GM19238 (cell line): ENCODE data around the gene RETREG2.

Experiments
- DNase-seq: peaks from one replicate; pipeline ENCODE4 v3.0.0; 2011; ENCODE audit warnings: low spot score; ENCODE audit not compliant: insufficient read length

RETREG2 gene, protein sequence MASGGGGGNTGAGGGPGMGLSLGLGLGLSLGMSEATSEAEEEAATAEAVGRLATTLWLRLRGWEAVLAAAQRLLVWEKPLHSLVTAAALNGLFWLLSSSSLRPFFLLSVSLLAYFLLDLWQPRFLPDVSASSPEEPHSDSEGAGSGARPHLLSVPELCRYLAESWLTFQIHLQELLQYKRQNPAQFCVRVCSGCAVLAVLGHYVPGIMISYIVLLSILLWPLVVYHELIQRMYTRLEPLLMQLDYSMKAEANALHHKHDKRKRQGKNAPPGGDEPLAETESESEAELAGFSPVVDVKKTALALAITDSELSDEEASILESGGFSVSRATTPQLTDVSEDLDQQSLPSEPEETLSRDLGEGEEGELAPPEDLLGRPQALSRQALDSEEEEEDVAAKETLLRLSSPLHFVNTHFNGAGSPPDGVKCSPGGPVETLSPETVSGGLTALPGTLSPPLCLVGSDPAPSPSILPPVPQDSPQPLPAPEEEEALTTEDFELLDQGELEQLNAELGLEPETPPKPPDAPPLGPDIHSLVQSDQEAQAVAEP

DNA sequence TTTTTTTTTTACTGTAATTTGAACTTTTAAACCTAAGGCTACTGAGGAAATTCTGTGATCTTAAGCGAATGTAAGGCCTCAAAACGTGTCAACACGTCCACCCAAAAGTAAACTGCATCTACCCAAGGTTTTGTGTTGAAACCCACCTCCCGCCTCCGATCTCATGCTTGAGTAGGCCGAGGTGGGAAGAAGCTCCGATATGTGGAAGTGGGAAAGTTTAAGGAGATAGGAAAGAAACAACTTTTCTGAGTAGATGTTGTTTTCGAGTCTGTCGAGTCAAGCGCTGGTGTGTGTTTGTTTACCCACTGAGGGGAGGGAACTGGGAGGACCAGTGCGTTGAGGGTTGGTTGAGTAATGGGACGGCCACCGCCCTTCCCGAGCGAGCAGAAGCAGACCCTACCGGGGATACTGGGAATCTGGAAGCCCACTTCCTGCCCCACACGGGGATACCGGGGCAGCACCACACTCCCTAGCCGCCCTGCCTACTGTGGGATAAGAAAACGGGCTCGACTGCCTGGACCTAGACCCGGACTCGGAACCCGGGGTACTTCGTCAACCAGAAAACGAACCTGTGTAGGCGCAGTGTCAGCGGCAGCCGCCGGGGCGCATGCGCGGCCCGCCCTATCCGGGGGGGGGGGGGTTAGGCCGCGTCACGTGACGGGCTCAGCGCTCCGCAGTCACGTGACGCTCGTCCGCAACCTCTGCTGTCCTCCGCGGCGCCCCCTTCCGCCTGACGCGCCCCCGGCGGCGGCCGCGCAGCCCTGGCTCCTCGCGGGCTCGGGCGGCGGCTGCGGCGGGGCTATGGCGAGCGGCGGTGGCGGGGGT is at the start of gene RETREG2:
Gene RETREG2 (plus strand): TSS at position 724 of the 825 bp plus-strand sequence. CDS start 78 bp downstream, at position 802.
- peak; percentile 95 for DNase-seq

DNA sequence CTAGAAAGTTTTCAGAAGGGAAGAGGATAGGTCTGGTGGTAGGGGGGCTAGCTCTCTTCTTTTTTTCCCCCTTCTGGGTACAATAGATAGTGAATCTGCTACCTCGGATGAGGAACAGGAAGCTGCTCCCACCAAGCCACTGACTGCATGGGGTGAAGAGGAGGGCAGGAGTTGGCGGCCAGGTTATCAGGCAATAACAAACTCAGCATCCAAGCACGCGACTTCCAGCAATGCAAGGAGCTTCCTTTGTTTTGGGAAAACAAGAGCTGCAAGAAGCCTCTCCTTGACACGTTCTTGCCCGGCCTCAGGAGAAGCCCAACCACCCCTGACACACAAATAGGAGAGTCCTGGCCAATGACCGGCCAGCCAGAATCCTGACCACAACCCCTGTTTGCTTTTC is 49.7 kb upstream of the RETREG2 start:
- no peak for DNase-seq

DNA sequence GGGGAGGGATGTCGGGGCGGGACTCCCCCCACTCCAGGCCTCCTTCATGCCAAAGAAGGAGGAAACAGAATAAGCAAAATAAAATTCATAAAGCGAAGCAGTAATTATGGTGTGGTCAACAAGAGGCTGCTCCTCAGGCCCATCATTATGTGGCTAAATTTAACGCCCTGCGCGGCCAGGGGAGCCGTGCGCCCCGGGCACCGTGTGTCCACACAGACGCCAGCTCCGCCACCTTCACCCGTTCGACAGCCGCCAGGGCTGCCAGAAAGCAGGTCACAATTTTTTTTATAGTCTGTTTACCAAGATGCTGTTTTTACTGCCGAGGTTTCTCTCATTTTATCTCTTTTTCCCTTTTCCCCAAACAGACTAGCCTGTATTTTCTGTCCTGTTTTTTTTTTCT is 48.5 kb upstream of the RETREG2 start:
- no peak for DNase-seq

DNA sequence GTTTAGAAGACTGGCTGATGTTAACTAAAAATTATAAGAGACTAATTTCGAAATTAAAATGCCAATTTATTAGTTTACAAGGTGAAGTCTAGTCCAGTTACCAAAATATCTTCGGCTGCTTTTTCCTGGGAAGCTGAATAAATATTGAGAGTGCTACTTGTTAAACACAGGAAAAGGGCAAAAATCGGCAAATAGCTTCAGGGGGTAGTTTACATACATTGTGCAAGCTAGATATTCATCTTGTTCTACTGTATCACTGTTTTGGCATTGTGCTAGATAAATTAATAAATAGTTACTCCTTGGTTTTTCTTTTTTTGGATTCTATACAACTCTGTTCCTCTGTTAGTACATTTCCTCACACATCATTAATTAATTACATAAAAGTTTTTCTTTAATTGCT is 46.7 kb upstream of the RETREG2 start:
- no peak for DNase-seq

DNA sequence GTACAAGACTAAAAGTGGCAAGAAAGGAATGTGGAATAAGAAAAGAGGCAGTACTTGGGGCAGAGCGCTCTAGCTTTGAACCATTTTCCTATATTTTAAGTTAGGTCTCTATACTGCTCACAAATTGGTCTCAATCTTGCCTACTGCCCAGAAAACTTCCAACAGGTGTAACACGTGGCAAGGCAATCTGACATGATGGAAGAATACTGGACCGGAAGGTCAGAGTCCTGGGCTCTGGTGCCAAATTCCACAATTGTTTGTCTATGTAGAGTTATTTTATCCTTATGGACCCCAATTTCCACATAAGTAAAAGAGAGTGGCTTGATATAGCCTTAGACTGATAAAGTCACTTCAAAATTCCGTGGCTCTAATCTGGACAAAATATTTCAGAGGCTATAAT is 46.3 kb upstream of the RETREG2 start:
- no peak for DNase-seq

DNA sequence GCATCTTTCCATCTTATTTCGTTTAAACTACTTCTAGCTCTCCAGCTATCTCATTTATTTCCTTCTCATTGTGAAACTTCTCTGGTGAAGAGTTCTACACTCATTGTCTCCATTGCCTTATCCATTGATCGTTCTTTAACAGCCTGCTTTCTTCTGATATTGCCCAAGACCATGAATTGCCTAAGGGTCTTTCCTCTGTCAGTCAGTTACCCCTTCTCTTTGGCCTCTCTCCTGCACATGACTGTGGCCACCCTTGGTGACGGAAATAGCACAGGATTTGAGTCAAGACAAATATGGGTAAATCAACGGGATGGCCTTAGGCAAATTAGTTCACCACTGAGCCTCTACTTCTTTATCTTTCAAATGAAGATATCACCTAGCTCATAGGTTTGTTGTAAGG is 44.1 kb upstream of the RETREG2 start:
- no peak for DNase-seq

DNA sequence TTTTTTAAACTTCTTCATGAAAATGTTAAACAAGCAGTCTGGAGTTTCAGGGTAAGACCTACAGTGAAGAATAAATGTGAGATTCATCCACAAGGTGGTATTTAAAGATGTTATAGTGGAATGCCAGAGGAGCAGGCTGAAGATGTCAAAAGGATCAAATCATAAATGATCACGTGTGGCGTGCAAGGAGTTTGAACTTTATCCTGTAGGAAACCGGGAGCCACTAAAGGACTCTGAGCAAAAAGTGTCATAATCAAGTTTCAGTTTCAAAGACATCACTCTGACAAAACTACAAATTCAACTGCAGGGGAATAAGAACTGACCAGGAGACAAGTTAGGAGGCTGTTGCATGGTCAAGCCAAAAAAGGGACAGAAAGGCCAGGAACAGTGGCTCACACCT is 37.4 kb upstream of the RETREG2 start:
- DNase-seq: no peak

DNA sequence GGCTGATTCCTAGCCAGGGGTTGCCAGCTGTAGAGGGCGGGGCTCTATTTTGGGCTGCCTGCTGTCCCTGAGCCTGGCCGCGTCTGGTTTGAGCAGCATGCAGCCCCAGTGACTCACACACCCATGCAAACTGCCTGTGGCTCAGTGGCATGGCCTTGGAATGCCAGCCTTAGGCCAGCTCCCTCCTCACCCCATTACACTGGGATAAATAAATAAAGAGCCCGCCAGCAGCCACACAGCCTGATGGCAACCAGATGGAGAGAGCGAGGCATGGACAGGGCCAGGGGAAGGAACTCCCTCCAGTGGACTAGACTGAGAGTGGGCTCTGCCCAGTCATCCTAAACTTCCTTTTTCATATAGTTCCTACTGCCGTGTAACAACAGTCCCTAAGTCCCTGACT is 35.7 kb upstream of the RETREG2 start:
- DNase-seq: no peak

DNA sequence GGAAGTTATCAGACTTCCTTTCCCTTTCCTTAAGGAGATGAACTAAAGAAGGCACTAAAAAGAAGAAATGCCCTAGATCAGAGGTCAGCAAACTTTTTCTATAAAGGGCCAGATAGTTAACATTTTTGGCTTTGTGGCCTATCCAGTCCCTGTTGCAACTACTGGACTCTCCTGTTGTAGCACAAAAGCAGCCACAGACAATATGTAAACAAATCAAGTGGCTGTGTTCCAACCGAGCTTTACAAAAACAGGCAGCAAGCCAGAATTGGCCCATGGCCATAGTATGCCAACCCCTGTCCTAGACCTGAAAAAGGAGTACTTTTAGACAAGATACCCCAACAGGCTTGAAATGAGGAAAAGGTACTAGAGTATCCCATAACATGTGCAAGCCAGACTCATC is 28.4 kb upstream of the RETREG2 start:
- no peak for DNase-seq

DNA sequence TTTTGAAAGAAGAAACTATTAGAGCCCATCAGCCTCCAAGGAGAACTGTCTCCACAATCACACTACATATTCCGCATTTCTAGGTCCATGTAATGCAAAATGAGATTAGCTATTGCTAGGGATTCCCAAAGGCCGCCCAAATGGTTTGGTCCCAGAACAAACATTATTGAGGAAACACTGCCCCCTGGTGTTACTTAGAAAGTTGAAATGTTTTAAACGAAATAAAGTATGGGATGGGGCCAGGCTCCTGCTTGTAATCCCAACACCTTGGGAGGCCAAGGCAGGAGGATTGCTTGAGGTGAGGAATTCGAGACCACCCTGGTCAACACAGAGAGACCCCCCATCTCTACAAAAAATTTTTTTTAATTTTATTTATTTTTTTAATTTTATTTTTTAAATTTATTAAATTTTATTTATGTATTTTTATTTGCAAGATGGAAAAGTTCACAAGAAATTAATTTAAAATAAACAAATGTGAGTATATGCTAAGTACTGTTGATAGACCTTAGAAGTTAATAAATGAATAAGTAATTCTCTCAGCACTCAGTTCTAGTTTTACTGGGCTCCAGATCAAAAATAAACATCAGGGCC is 22.9 kb upstream of the RETREG2 start:
- peak; percentile 43 for DNase-seq

DNA sequence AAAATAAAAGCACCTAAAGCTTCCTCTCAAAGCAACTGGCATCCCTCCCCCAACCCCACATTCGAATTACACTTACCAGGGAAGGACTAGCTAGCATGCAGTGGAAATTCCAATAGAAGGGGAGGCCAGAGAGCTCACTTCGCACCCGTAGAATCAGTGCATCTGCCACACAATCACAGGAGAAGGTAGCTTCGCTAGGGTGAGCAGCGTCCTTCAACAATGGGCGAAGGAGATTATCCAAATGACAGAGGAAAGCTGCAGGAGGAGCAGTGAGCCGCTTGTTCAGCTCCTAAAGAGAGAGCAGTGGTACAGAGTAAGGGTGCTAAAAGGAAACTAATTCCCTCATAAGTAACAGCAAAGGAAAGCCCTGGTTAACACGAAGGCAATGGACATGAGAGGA is 20.7 kb upstream of the RETREG2 start:
- no peak for DNase-seq

DNA sequence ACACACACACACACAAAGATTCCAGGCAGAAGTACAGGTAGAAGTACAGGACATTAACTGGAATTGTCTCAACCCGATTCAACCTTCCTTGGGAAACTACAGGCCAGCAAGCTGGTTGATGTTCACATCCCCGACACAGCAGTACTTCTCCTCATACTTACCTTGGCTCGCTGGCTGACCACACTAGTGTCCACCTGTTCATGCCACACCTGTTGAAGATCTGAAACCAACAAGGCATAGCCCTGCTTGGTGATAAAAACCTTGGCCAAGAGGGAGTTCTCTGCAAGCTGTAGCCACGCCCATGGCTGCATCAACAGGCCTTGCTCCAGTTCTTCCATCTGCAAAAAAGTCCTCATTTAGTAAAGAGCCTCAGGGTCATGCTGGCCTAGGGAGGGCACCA is 20.1 kb upstream of the RETREG2 start:
- no peak for DNase-seq

DNA sequence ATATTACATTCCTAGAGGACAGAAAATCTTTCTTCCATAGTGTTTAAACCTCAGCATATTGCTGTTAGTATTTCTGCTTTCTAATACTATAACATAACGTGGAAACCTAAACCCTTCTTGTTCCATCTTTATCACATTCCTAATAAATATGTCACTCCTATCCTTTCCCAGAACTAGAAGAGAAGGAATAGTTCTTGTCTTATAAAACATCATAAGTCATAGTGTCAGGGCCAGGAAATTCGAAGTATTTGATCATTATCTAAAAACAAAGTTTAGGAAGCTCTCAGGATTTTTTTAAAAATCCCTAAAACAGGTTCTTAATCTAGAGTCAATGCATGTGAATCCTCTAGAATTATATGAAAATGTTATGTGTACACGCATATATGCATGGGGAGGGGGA is 19.5 kb upstream of the RETREG2 start:
- no peak for DNase-seq

DNA sequence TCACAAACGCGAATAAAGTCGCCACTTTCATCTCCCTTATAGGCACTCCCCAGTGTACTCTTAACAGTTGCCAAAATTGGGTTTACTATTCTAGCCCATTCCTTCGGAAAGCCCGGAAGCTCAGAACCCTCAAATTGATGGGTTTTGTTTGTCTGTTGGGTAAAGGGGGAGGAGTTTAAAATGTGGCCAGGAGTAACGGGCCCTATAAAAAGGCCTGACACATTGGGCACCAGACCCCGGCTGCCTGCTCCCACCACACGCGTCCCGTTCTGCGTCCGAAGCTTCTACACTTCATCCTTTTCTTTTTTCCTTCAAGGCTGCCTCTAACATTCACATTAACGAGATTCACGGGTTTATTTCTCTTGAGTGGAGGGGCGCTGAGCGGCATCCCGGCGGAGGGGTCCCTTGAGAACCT is 18.3 kb upstream of the RETREG2 start:
- DNase-seq: no peak

DNA sequence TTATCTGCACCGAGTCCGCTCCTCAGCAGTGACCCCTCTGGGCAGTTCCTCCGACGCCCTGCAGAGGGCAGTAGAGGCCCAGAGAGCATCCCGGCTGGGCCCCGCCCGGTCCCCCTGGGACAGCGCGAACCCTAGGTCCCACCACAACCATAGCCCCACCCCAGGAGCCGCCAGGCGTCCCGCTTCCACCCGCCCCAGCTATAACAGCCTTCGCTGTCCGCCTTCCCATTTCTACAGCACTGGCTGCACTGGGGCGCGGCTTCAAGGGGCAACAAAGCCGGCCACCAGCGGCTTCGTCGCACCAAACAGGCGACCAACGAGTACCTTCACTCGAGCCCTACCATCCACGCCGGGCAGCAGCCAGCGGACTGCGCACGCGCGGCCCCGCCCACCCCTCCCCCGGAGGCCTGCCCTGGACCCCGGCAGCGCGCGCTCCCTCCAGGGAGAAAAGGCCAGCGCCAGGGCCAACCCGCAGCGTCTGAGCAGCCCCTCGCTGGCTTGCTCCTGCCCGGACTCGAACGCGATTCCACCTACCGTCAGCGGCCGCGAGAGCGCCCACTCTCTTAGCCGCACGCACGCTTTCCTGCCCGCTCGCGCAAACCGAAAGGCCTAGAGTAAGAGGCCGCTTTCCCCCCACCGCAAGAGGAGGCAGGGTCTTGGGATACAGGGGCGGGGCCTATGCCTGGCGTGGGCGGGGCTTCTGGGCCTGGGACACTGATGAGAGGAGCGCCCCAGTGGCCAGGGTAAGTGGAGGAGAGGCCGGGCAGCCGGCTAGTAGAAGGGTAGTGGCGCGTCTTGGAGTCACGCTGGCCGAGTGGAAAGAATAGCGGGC is 17.7 kb upstream of the RETREG2 start, which contains the start of gene NHEJ1:
Gene NHEJ1 (minus strand): TSS at position 630 of the 832 bp plus-strand sequence. CDS start 2,453 bp downstream, outside the sequence.
- peak; percentile 95 for DNase-seq

DNA sequence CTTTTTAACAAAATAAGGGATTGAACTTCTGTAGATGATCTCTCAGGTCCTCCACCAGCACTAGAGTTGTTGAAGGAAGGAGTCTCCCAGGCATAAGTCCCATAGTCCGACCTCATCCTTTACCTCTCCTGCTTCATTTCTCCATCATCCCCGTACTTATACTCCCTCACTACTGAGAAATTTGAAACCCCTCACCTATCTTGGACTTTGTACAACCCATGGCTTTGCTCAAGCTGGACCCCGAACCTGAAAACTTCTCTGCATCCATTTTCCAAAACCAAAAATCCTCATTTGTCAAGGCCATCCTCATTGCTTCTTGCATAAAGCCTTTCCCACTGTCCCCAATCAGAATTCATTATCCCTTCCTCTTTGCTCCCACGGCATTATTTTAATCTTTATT is 17.0 kb upstream of the RETREG2 start:
- no peak for DNase-seq

DNA sequence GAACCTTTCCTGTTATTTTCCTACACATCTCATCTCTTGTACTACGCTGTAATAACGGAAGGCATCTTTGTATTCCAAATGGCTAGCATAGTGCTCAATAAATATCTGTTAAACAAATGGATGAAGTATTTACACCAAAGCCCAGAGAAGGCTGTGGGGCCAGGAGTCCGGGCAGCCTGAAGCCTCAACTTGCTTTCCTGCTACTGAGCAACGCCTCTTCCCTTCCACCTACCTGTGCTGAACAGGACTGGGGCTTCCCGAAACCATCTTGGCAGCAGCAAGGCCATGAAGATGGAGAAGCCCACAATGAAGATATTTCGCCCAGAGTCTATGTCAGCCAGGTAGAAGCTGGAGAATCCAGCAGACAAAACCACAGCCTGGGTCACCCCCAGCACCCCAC is 14.9 kb upstream of the RETREG2 start:
- DNase-seq: no peak

DNA sequence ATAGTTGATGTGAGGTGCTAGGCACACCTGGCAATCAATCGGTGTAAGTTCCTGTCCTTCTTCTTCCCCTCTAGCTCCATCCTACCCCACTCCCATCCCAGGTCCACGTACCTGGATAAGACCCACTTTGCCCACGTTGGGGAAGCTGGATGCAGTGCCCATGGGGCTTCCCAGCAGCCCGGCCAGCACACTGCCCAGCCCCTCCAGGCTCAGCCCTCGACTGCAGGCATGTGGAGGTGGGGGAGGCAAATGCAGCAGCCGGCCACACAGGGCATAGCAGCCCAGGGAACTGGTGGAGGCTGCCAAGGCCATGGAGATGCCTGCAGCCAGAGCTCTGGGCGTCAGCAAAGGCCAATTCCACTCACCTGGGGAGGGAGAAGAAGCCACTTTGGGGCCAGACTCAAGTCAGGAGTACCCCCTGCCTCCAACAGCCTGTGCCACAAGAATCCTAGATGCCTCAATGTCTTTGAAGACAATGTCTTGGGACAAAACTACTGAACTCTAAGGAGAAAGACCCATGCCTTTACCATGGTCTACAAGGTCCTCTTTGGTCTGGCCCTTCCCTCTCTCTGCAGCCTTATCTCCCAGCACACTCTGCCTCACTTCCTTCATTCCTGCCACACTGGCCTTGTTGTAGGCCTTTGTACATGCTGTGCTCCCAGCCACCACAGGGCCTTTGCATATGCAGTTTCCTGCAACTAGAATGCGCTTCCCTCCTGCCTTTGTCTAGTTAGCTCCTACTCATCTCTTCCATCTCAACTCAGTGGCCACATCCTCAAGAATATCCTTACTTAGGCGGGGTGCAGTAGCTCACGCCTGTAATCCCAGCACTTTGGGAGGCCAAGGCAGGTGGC is 12.8 kb upstream of the RETREG2 start:
- no peak for DNase-seq

DNA sequence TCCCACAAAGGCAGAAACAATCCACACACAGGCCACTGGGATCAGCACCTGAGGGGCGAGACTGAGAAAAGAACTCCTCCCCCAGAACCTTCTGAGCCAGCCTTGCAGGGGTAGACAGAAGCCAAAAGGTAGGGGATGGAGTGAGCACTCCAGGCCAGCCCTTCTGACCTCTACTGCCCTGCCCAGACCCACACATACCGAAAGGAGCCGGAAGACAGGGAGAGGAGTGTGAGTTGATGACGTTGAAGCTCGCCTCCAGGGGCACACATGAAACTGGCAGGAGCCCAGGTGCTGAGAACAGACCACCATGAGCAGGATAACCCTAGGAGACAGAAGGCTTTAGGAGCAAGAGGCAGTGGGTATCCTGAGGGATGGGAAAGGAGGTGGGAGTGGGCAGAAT is 10.1 kb upstream of the RETREG2 start:
- DNase-seq: no peak

DNA sequence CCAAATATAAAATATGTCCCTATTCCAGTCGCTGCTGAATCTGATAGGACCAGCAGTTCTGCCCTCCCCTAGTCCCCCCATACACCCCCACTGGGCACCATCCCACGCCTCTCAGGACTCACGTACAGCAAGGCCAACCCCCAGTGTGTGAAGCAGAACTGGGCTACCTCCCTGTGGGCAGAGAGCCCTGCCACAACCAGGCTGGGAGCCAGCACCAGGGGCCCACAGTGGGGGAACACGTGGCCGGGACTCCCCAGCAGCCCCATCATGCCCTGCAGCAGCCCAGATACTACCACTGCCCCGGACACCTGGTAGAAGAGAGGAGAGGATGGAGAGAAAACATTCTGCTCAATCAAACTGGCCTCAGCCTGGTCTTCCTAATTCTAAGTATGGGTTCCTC is 9.5 kb upstream of the RETREG2 start:
- no peak for DNase-seq
